Measurements from ENCODE around the gene ZNF23. TPM values are rescaled to one million over a fixed set of nuclear protein-coding genes. Genes with fewer than 3 reads are reported as not detected.

Gene ZNF23
- total and polyA plus RNA-seq, 2 experiments from 2014 or later: 5.3 to 7.1 TPM

DNA sequence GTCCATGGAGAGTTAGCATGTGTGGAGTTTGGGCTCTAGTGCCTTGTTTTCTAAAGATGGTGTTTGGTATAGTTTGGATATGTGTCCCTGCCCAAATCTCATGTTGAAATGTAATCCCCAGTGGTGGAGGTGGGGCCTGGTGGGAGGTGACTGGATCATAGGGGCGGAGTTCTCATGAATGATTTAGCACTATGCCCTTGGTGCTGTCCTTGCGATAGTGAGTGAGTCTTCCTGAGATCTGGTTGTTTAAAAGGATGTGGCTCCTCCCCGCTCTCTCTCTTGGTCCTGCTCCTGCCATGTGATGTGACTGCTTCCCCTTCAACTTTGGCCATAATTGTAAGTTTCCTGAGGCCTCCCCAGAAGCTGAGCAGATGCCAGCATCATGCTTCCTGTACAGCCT, 36.0 kb upstream of the ZNF23 start:
- no peaks in the 10 kb centered on the region for H3K36me3 ChIP-seq (replicated peaks; ENCODE audit: insufficient read depth, low read depth)

DNA sequence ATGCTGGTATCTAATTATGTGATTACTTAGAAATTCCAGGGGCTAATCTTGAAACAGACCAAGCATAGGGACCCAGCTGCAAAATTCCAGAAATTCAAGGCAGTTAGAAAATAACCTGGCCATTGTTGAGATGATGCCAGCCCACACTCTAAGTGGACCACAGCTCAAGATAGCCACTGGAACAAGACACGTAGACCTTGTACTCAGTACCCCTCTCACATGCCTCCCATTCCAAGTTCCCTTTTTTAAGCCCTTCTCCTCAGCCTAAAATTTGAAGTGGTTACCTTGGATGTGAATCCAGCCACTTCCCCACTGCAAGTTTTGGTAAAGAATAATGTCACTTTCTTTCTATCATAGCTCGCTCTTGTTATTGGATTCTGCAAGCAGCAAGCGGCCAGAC, 31.2 kb upstream of the ZNF23 start:
- H3K4me1 ChIP-seq (ENCODE audit: insufficient read depth): no peaks in the 10 kb centered on the region
- TF ChIP-seq, protein P1, sequence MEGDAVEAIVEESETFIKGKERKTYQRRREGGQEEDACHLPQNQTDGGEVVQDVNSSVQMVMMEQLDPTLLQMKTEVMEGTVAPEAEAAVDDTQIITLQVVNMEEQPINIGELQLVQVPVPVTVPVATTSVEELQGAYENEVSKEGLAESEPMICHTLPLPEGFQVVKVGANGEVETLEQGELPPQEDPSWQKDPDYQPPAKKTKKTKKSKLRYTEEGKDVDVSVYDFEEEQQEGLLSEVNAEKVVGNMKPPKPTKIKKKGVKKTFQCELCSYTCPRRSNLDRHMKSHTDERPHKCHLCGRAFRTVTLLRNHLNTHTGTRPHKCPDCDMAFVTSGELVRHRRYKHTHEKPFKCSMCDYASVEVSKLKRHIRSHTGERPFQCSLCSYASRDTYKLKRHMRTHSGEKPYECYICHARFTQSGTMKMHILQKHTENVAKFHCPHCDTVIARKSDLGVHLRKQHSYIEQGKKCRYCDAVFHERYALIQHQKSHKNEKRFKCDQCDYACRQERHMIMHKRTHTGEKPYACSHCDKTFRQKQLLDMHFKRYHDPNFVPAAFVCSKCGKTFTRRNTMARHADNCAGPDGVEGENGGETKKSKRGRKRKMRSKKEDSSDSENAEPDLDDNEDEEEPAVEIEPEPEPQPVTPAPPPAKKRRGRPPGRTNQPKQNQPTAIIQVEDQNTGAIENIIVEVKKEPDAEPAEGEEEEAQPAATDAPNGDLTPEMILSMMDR (IDR thresholded peaks at IDR 0.05; ENCODE audit: poor library complexity): no peak
- DNase-seq (ENCODE audit: low spot score): no peak
- H3K27ac ChIP-seq: no peak overlapping the region
- H3K9me2 ChIP-seq (replicated peaks; ENCODE audit: insufficient read depth): no peaks in the 10 kb centered on the region
- no peak overlapping the region for H3K4me3 ChIP-seq
- no peaks in the 10 kb centered on the region for H3K9me3 ChIP-seq (ENCODE audit: low read depth)
- no peak overlapping the region for H2AFZ ChIP-seq
- H3K4me2 ChIP-seq: no peak overlapping the region
- 78% methylated on average over 3 of the region's 3 CpGs for WGBS (ENCODE audit: low lambda C conversion rate, missing lambda C conversion rate)
- no peaks in the 10 kb centered on the region for H3K27me3 ChIP-seq
- no peaks in the 10 kb centered on the region for H4K20me1 ChIP-seq (ENCODE audit: insufficient read depth, poor library complexity, severe bottlenecking)
- no peaks in the 10 kb centered on the region for H3K36me3 ChIP-seq (replicated peaks; ENCODE audit: insufficient read depth, low read depth)
- H3K79me2 ChIP-seq: no peaks in the 10 kb centered on the region

More for the DNA sequence above, 36.0 kb upstream of the ZNF23 start:
- Histone ChIP-seq H4K20me1 (ENCODE audit: insufficient read depth, poor library complexity, severe bottlenecking) (no peaks in the 10 kb centered on the region), H3K79me2 (no peaks in the 10 kb centered on the region), H3K9me3 (ENCODE audit: low read depth) (no peaks in the 10 kb centered on the region), H3K4me1 (ENCODE audit: insufficient read depth) (no peaks in the 10 kb centered on the region), H3K4me2 (no peak overlapping the region), H3K9me2 (replicated peaks; ENCODE audit: insufficient read depth) (no peaks in the 10 kb centered on the region), H3K27me3 (no peaks in the 10 kb centered on the region), H3K4me3 (no peak overlapping the region), H3K27ac (no peak overlapping the region), H2AFZ (no peak overlapping the region)
- DNase-seq (ENCODE audit: low spot score): no peak
- WGBS (ENCODE audit: low lambda C conversion rate, missing lambda C conversion rate): 92% methylated on average over 3 of the region's 3 CpGs
- TF ChIP-seq, protein P1 (IDR thresholded peaks at IDR 0.05; ENCODE audit: poor library complexity): no peak
- no peak for TF ChIP-seq EZH2phosphoT487 (IDR thresholded peaks at IDR 0.05; ENCODE audit: low read depth, severe bottlenecking, unreplicated experiment)

DNA sequence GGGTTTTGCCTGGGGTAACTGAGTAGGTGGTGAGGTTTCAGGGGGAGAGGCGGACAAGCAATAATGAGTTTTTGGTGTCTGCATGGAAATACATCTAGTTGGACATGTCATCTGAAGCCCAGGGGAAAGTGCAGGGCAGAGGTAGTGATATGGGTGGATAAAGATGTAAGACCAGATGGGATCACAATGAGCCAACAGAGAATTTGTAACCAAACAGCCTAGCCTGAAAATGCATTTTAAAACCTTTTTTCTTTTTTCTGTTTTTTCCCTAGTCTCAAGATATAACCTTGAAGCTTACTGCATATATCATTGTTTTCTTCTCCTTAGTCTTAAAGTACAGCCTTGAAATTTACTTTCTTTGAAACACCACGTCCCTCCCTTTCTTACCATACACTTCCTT, 30.7 kb upstream of the ZNF23 start:
- 77% methylated on average over 2 of the region's 2 CpGs for WGBS (ENCODE audit: low lambda C conversion rate, missing lambda C conversion rate)
- no peak overlapping the region for H3K4me3 ChIP-seq

DNA sequence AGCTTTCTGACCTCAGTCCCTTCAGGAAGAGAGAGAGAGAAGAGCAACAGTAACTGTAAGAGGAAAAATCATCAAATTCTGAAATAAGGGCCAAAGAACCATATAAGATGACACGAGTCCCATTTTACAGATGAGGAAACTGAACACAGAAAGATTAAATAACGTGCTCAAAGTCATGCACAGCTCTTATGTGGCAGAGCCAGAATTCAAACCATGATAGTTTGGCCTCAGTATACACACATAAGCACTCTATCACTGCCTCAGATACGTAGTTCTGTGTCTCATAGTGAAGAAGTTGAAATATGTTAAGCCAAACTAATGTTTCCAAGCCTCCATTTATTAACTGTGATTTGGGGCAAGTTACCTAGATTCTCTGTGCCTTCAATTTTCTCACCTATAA, 29.0 kb upstream of the ZNF23 start:
- no peak for DNase-seq (ENCODE audit: low spot score)
- Histone ChIP-seq H3K27ac (no peak overlapping the region), H3K4me2 (no peak overlapping the region), H3K36me3 (replicated peaks; ENCODE audit: insufficient read depth, low read depth) (no peaks in the 10 kb centered on the region), H3K9me2 (replicated peaks; ENCODE audit: insufficient read depth) (no peaks in the 10 kb centered on the region), H3K79me2 (no peaks in the 10 kb centered on the region), H4K20me1 (ENCODE audit: insufficient read depth, poor library complexity, severe bottlenecking) (no peaks in the 10 kb centered on the region), H3K9me3 (ENCODE audit: low read depth) (no peaks in the 10 kb centered on the region), H3K4me1 (ENCODE audit: insufficient read depth) (no peaks in the 10 kb centered on the region), H3K27me3 (no peaks in the 10 kb centered on the region), H3K4me3 (no peak overlapping the region), H2AFZ (no peak overlapping the region)
- 73% methylated on average over 3 of the region's 3 CpGs for WGBS (ENCODE audit: low lambda C conversion rate, missing lambda C conversion rate)
- TF ChIP-seq EZH2 (IDR thresholded peaks at IDR 0.05; ENCODE audit: borderline replicate concordance) (no peak), EZH2phosphoT487 (IDR thresholded peaks at IDR 0.05; ENCODE audit: low read depth, severe bottlenecking, unreplicated experiment) (no peak)
- TF ChIP-seq, protein P1 (IDR thresholded peaks at IDR 0.05; ENCODE audit: poor library complexity): no peak

More for the DNA sequence above, 30.7 kb upstream of the ZNF23 start:
- no peak overlapping the region for H3K27ac ChIP-seq
- no peak for DNase-seq (ENCODE audit: low spot score)
- no peak overlapping the region for H2AFZ ChIP-seq
- no peak for TF ChIP-seq EZH2phosphoT487 (IDR thresholded peaks at IDR 0.05; ENCODE audit: low read depth, severe bottlenecking, unreplicated experiment)
- no peak for TF ChIP-seq EZH2 (IDR thresholded peaks at IDR 0.05; ENCODE audit: borderline replicate concordance)
- TF ChIP-seq, protein P1 (IDR thresholded peaks at IDR 0.05; ENCODE audit: poor library complexity): no peak
- H4K20me1 ChIP-seq (ENCODE audit: insufficient read depth, poor library complexity, severe bottlenecking): no peaks in the 10 kb centered on the region
- H3K4me1 ChIP-seq (ENCODE audit: insufficient read depth): no peaks in the 10 kb centered on the region
- no peaks in the 10 kb centered on the region for H3K79me2 ChIP-seq
- no peaks in the 10 kb centered on the region for H3K36me3 ChIP-seq (replicated peaks; ENCODE audit: insufficient read depth, low read depth)
- no peak overlapping the region for H3K4me2 ChIP-seq
- H3K9me3 ChIP-seq (ENCODE audit: low read depth): no peaks in the 10 kb centered on the region
- no peaks in the 10 kb centered on the region for H3K9me2 ChIP-seq (replicated peaks; ENCODE audit: insufficient read depth)
- H3K27me3 ChIP-seq: no peaks in the 10 kb centered on the region
